ENCODE measurements around the gene PPP2R5A.

- TF ChIP-seq POLR2A (IDR thresholded peaks at IDR 0.05) (no peak), EP300 (IDR thresholded peaks at IDR 0.05) (no peak), POLR2AphosphoS5 (IDR thresholded peaks at IDR 0.05) (no peak)
- TF ChIP-seq, protein P1, sequence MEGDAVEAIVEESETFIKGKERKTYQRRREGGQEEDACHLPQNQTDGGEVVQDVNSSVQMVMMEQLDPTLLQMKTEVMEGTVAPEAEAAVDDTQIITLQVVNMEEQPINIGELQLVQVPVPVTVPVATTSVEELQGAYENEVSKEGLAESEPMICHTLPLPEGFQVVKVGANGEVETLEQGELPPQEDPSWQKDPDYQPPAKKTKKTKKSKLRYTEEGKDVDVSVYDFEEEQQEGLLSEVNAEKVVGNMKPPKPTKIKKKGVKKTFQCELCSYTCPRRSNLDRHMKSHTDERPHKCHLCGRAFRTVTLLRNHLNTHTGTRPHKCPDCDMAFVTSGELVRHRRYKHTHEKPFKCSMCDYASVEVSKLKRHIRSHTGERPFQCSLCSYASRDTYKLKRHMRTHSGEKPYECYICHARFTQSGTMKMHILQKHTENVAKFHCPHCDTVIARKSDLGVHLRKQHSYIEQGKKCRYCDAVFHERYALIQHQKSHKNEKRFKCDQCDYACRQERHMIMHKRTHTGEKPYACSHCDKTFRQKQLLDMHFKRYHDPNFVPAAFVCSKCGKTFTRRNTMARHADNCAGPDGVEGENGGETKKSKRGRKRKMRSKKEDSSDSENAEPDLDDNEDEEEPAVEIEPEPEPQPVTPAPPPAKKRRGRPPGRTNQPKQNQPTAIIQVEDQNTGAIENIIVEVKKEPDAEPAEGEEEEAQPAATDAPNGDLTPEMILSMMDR (IDR thresholded peaks at IDR 0.05), result no peak
Observed at GRCh38 chr1:212311836-212312497, 26.8 kb downstream of the PPP2R5A start.

Measured in upper lobe of left lung (tissue), 4 donors.